Esophagus squamous epithelium (tissue), 4 donors: ENCODE data around the gene SCAMP5.

Experiments used
- CTCF ChIP-seq, 6 experiments: fragments of 450-650 bp in 4 of 6; fragments of 200-600 bp in 2 of 6; sonication (generic) in 2 of 6; IDR thresholded peaks; one replicate each; pipeline ENCODE4 v1.5.1; 2016 to 2019; ENCODE audit warnings: antibody characterized with exemption in 6 of 6, mild to moderate bottlenecking in 4 of 6, moderate library complexity in 4 of 6
- POLR2A ChIP-seq, 4 donors: fragments of 450-650 bp; IDR thresholded peaks; one replicate each; pipeline ENCODE4 v1.6.1; 2017; ENCODE audit warnings: antibody characterized with exemption in 4 of 4, mild to moderate bottlenecking in 4 of 4, moderate library complexity in 3 of 4

- TF ChIP-seq CTCF (IDR thresholded peaks at IDR 0.05) (no peak), POLR2A (IDR thresholded peaks at IDR 0.05) (no peak)
Measured at GRCh38 chr15:74959586-74959939, 35.8 kb upstream of the SCAMP5 start.
